GM18873 (cell line): Measurements from ENCODE around the gene SMAD1.
"Not testable (repeated sequence)": the region's sequence is repeated elsewhere in the genome, so short reads cannot be mapped to it uniquely, and the experiment has no call there.

Experiments used
- ATAC-seq: cut with Tn5 transposase; IDR thresholded peaks from one replicate; pipeline ENCODE4 v1.9.1; 2021; ENCODE audit warnings: mild to moderate bottlenecking, moderate library complexity, moderate number of reproducible peaks; ENCODE audit not compliant: unreplicated experiment, low FRiP score

The SMAD1 gene

GRCh38 chr4:145552181-145552822, 70.6 kb downstream of the SMAD1 start:
- ATAC-seq, result peak; percentile 71

GRCh38 chr4:145553375-145553774, 71.7 kb downstream of the SMAD1 start:
- no peak for ATAC-seq

GRCh38 chr4:145554691-145555090, 73.0 kb downstream of the SMAD1 start:
- ATAC-seq, result no peak

- no peak for ATAC-seq
These were observed 76.1 kb downstream of the SMAD1 start for GRCh38 chr4:145557720-145558119.

GRCh38 chr4:145563293-145563985, 81.8 kb downstream of the SMAD1 start:
- ATAC-seq, result no peak

- ATAC-seq, result no peak
These were observed 82.9 kb downstream of the SMAD1 start for GRCh38 chr4:145564540-145564939.

GRCh38 chr4:145565328-145565727, 83.7 kb downstream of the SMAD1 start:
- peak; percentile 67 for ATAC-seq

- no peak for ATAC-seq
These were observed 84.5 kb downstream of the SMAD1 start for GRCh38 chr4:145566086-145566708.

GRCh38 chr4:145566768-145567167, 85.1 kb downstream of the SMAD1 start:
- no peak for ATAC-seq

GRCh38 chr4:145567516-145567915, 85.9 kb downstream of the SMAD1 start:
- ATAC-seq, result no peak

GRCh38 chr4:145574546-145574945, 92.9 kb downstream of the SMAD1 start:
- ATAC-seq, result not testable (repeated sequence)

GRCh38 chr4:145580906-145581305, 99.3 kb downstream of the SMAD1 start:
- no peak for ATAC-seq

- ATAC-seq, result no peak
These were observed 101.8 kb downstream of the SMAD1 start for GRCh38 chr4:145583191-145584055.

GRCh38 chr4:145587088-145587754, 105.6 kb downstream of the SMAD1 start:
- no peak for ATAC-seq

- not testable (repeated sequence) for ATAC-seq
These were observed 107.7 kb downstream of the SMAD1 start for GRCh38 chr4:145589381-145589780.

GRCh38 chr4:145589916-145590702, 108.5 kb downstream of the SMAD1 start:
- no peak for ATAC-seq

- no peak for ATAC-seq
These were observed 120.6 kb downstream of the SMAD1 start for GRCh38 chr4:145602129-145602760.

- no peak for ATAC-seq
These were observed 124.3 kb downstream of the SMAD1 start for GRCh38 chr4:145605941-145606340.
